ENCODE data around the gene IRF5.

GRCh38 chr7:128911423-128912031, 26.2 kb upstream of the IRF5 start:
- TF ChIP-seq, protein P1, sequence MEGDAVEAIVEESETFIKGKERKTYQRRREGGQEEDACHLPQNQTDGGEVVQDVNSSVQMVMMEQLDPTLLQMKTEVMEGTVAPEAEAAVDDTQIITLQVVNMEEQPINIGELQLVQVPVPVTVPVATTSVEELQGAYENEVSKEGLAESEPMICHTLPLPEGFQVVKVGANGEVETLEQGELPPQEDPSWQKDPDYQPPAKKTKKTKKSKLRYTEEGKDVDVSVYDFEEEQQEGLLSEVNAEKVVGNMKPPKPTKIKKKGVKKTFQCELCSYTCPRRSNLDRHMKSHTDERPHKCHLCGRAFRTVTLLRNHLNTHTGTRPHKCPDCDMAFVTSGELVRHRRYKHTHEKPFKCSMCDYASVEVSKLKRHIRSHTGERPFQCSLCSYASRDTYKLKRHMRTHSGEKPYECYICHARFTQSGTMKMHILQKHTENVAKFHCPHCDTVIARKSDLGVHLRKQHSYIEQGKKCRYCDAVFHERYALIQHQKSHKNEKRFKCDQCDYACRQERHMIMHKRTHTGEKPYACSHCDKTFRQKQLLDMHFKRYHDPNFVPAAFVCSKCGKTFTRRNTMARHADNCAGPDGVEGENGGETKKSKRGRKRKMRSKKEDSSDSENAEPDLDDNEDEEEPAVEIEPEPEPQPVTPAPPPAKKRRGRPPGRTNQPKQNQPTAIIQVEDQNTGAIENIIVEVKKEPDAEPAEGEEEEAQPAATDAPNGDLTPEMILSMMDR (IDR thresholded peaks at IDR 0.05; ENCODE audit: insufficient read depth, low read depth, low read length): no peak
- no peak for TF ChIP-seq EZH2 (IDR thresholded peaks at IDR 0.05; ENCODE audit: insufficient read depth, low read length)
